GM12801 (cell line): Measurements from ENCODE around the gene CLN5.

ENCODE experiments used
- CTCF ChIP-seq: IDR thresholded peaks from one replicate; pipeline ENCODE4 v1.5.1; 2011; ENCODE audit warnings: control low read depth; ENCODE audit not compliant: insufficient read length; ENCODE audit errors: extremely low read depth

Gene CLN5

GRCh38 chr13:76980075-76980718 lies 11.7 kb upstream of the CLN5 start:
- no peak for TF ChIP-seq CTCF

- no peak for TF ChIP-seq CTCF
These were observed 9.8 kb upstream of the CLN5 start for GRCh38 chr13:76982061-76982460.

GRCh38 chr13:76983676-76984075 lies 8.2 kb upstream of the CLN5 start:
- TF ChIP-seq CTCF = no peak

- no peak for TF ChIP-seq CTCF
These were observed 467 bp upstream of the CLN5 start for GRCh38 chr13:76991432-76991795.

- TF ChIP-seq CTCF = no peak
These were observed 694 bp downstream of the CLN5 start for GRCh38 chr13:76992548-76993001.

GRCh38 chr13:76993021-76993420 lies 1.1 kb downstream of the CLN5 start:
- TF ChIP-seq CTCF = no peak

GRCh38 chr13:76993473-76993872 lies 1.6 kb downstream of the CLN5 start:
- no peak for TF ChIP-seq CTCF
